Urinary bladder (tissue), 4 donors: Measurements from ENCODE around the gene RASD2. TPM values are rescaled to one million over a fixed set of nuclear protein-coding genes. Genes with fewer than 3 reads are reported as not detected.

Source experiments
- DNase-seq: peaks from one replicate; pipeline ENCODE4 v3.0.0-alpha.2; 2015; ENCODE audit errors: extremely low spot score
- H3K27ac ChIP-seq: one replicate; pipeline ENCODE4 v1.5.1; 2013; ENCODE audit warnings: low read depth, mild to moderate bottlenecking, moderate library complexity
- H3K36me3 ChIP-seq: one replicate; pipeline ENCODE4 v1.6.1; 2013; ENCODE audit warnings: mild to moderate bottlenecking, moderate library complexity; ENCODE audit not compliant: insufficient read depth
- H3K4me1 ChIP-seq: one replicate; pipeline ENCODE4 v1.6.1; 2013; ENCODE audit warnings: mild to moderate bottlenecking, moderate library complexity; ENCODE audit not compliant: insufficient read depth
- H3K4me3 ChIP-seq: one replicate; pipeline ENCODE4 v1.5.1; 2013; ENCODE audit warnings: low read depth, low read length
- WGBS: extraction: QIAGEN DNeasy Blood & Tissue Kit; methylation state at CpG from one replicate; pipeline ENCODE4 v1.1.7; 2013; 5-methylcytosine and 5-hydroxymethylcytosine counted together
- polyA plus RNA-seq: library from polyadenylated mRNA; stranded (reverse); fragments of 200-250 nt; gene quantifications from one replicate; pipeline ENCODE4 v1.2.3, GENCODE V29; 2013
- total RNA-seq: library from RNA; depleted of rRNA; stranded (reverse); fragments of >200 nt; gene quantifications from one replicate; pipeline ENCODE4 v1.2.3, GENCODE V29; 2014
- donor health status: healthy with polysubstance abuse.
- donor health status: healthy.

Gene RASD2
- total and polyA plus RNA-seq, 2 donors = 0.42 to 7.9 TPM

- no peaks in the 10 kb centered on the region for H3K36me3 ChIP-seq
- 44% methylated on average over 13 of the region's 13 CpGs for WGBS
These were observed 11.7 kb downstream of the RASD2 start for GRCh38 chr22:35552196-35552842.

GRCh38 chr22:35552846-35553245, 12.2 kb downstream of the RASD2 start:
- Histone ChIP-seq H3K27ac (no peak overlapping the region), H3K36me3 (no peaks in the 10 kb centered on the region), H3K4me1 (no peaks in the 10 kb centered on the region), H3K4me3 (no peak overlapping the region)
- DNase-seq = no peak
- WGBS = 90% methylated on average over 11 of the region's 11 CpGs

More at GRCh38 chr22:35552196-35552842, 11.7 kb downstream of the RASD2 start:
- Histone ChIP-seq H3K4me1 (no peaks in the 10 kb centered on the region), H3K4me3 (no peak overlapping the region), H3K27ac (no peak overlapping the region)
- DNase-seq = no peak

- Histone ChIP-seq H3K4me1 (no peaks in the 10 kb centered on the region), H3K4me3 (no peak overlapping the region), H3K27ac (no peak overlapping the region), H3K36me3 (no peaks in the 10 kb centered on the region)
- WGBS = 96% methylated on average over 2 of the region's 2 CpGs
- DNase-seq = no peak
These were observed 12.7 kb downstream of the RASD2 start for GRCh38 chr22:35553341-35553740.

- Histone ChIP-seq H3K4me1 (no peaks in the 10 kb centered on the region), H3K27ac (no peak overlapping the region), H3K4me3 (no peak overlapping the region), H3K36me3 (no peaks in the 10 kb centered on the region)
- WGBS = 74% methylated on average over 10 of the region's 10 CpGs
- no peak for DNase-seq
These were observed 13.7 kb downstream of the RASD2 start for GRCh38 chr22:35554297-35554845.

GRCh38 chr22:35555483-35555890, 14.9 kb downstream of the RASD2 start:
- H3K4me1 ChIP-seq = no peaks in the 10 kb centered on the region
- no peaks in the 10 kb centered on the region for H3K36me3 ChIP-seq
- no peak overlapping the region for H3K4me3 ChIP-seq
- 68% methylated on average over 13 of the region's 13 CpGs for WGBS
- no peak for DNase-seq
- no peak overlapping the region for H3K27ac ChIP-seq

GRCh38 chr22:35555946-35556547, 15.4 kb downstream of the RASD2 start:
- Histone ChIP-seq H3K27ac (no peak overlapping the region), H3K4me1 (no peaks in the 10 kb centered on the region), H3K36me3 (no peaks in the 10 kb centered on the region), H3K4me3 (no peak overlapping the region)
- DNase-seq = no peak
- WGBS = 57% methylated on average over 10 of the region's 10 CpGs

GRCh38 chr22:35556666-35557065, 16.0 kb downstream of the RASD2 start:
- no peak for DNase-seq
- H3K27ac ChIP-seq = no peak overlapping the region
- H3K4me3 ChIP-seq = no peak overlapping the region
- WGBS = 87% methylated on average over 5 of the region's 5 CpGs
- H3K4me1 ChIP-seq = no peaks in the 10 kb centered on the region
- H3K36me3 ChIP-seq = no peaks in the 10 kb centered on the region

- Histone ChIP-seq H3K27ac (no peak overlapping the region), H3K4me1 (no peaks in the 10 kb centered on the region), H3K36me3 (no peaks in the 10 kb centered on the region), H3K4me3 (no peak overlapping the region)
- DNase-seq = no peak
- WGBS = 89% methylated on average over 5 of the region's 5 CpGs
These were observed 17.4 kb downstream of the RASD2 start for GRCh38 chr22:35558031-35558430.

- no peak for DNase-seq
- WGBS = 94% methylated on average over 3 of the region's 3 CpGs
- Histone ChIP-seq H3K4me1 (no peaks in the 10 kb centered on the region), H3K36me3 (no peaks in the 10 kb centered on the region), H3K27ac (no peak overlapping the region), H3K4me3 (no peak overlapping the region)
These were observed 18.1 kb downstream of the RASD2 start for GRCh38 chr22:35558719-35559118.

GRCh38 chr22:35559354-35560005, 18.8 kb downstream of the RASD2 start:
- 92% methylated on average over 2 of the region's 2 CpGs for WGBS

GRCh38 chr22:35560366-35560765, 19.7 kb downstream of the RASD2 start:
- H3K27ac ChIP-seq = no peak overlapping the region
- no peak for DNase-seq
- H3K4me1 ChIP-seq = no peaks in the 10 kb centered on the region
- WGBS = 63% methylated on average over 5 of the region's 5 CpGs
- no peaks in the 10 kb centered on the region for H3K36me3 ChIP-seq
- no peak overlapping the region for H3K4me3 ChIP-seq

More at GRCh38 chr22:35559354-35560005, 18.8 kb downstream of the RASD2 start:
- no peaks in the 10 kb centered on the region for H3K36me3 ChIP-seq
- no peak overlapping the region for H3K4me3 ChIP-seq
- H3K27ac ChIP-seq = no peak overlapping the region
- H3K4me1 ChIP-seq = no peaks in the 10 kb centered on the region
- no peak for DNase-seq

GRCh38 chr22:35560824-35561223, 20.2 kb downstream of the RASD2 start:
- no peaks in the 10 kb centered on the region for H3K36me3 ChIP-seq
- no peak overlapping the region for H3K4me3 ChIP-seq
- DNase-seq = no peak
- H3K27ac ChIP-seq = no peak overlapping the region
- H3K4me1 ChIP-seq = no peaks in the 10 kb centered on the region
- WGBS = 89% methylated on average over 1 of the region's 1 CpG

- H3K4me1 ChIP-seq = no peaks in the 10 kb centered on the region
- no peaks in the 10 kb centered on the region for H3K36me3 ChIP-seq
- DNase-seq = no peak
- no peak overlapping the region for H3K27ac ChIP-seq
- H3K4me3 ChIP-seq = no peak overlapping the region
- 89% methylated on average over 20 of the region's 20 CpGs for WGBS
These were observed 21.3 kb downstream of the RASD2 start for GRCh38 chr22:35561796-35562526.
